Vagina (tissue), 2 donors: ENCODE data around the gene UQCR11. TPM values are rescaled to one million over a fixed set of nuclear protein-coding genes. Genes with fewer than 3 reads are reported as not detected.

Source experiments
- DNase-seq, 2 donors: peaks; one replicate each; pipeline ENCODE4 v3.0.0-alpha.2; 2017; ENCODE audit errors: extremely low spot score in 2 of 2
- H3K27ac ChIP-seq: fragments of 200-600 bp; sonication (generic); one replicate; pipeline ENCODE4 v1.5.1; 2019
- H3K27me3 ChIP-seq: fragments of 200-600 bp; sonication (generic); one replicate; pipeline ENCODE4 v1.5.1; 2019
- H3K36me3 ChIP-seq, 2 donors: fragments of 200-600 bp; sonication (generic); one replicate each; pipeline ENCODE4 v1.5.1; 2017 to 2019
- H3K4me1 ChIP-seq: fragments of 200-600 bp; sonication (generic); one replicate; pipeline ENCODE4 v1.5.1; 2019
- H3K4me3 ChIP-seq, 2 donors: fragments of 200-600 bp; sonication (generic); 1 replicate in 1 of 2; 2 replicates in 1 of 2; pipeline ENCODE4 v1.5.1; 2016 to 2019
- H3K9me3 ChIP-seq: fragments of 200-600 bp; sonication (generic); one replicate; pipeline ENCODE4 v1.5.1; 2019
- CTCF ChIP-seq, 3 experiments: fragments of 450-650 bp in 2 of 3; fragments of 200-600 bp in 1 of 3; sonication (generic) in 1 of 3; IDR thresholded peaks; one replicate each; pipeline ENCODE4 v1.5.1; 2017 to 2019; ENCODE audit warnings: antibody characterized with exemption in 3 of 3, mild to moderate bottlenecking in 2 of 3, moderate library complexity in 2 of 3
- POLR2A ChIP-seq, 2 donors: fragments of 450-650 bp; IDR thresholded peaks; one replicate each; pipeline ENCODE4 v1.6.1; 2017; ENCODE audit warnings: antibody characterized with exemption in 2 of 2, mild to moderate bottlenecking in 2 of 2, moderate library complexity in 2 of 2
- POLR2AphosphoS5 ChIP-seq, 2 donors: sonication (generic); formaldehyde crosslinking; IDR thresholded peaks; one replicate each; pipeline ENCODE4 v1.9.0; 2017; ENCODE audit warnings: antibody characterized with exemption in 2 of 2, mild to moderate bottlenecking in 2 of 2, low read depth in 1 of 2; ENCODE audit not compliant: insufficient read depth in 1 of 2
- intact Hi-C: fragments of 100-400 bp; cut with DNase I; formaldehyde crosslinking; loops from one replicate; pipeline ENCODE4 v1.15.1; 2023
- total RNA-seq: library from RNA; depleted of rRNA; stranded (reverse); fragments of >200 nt; gene quantifications from one replicate; pipeline ENCODE4 v1.2.3, GENCODE V29; 2016

Gene UQCR11
- total RNA-seq, 1 donor from 2014 or later = 79.8 TPM

- peaks cover 40% of the 10 kb centered on the region for H3K4me1 ChIP-seq
- H3K4me3 ChIP-seq = peak overlapping the region; percentile 79 to 90
- no peaks in the 10 kb centered on the region for H3K27me3 ChIP-seq
- no peak for DNase-seq
- intact Hi-C loops = no loop called here
- H3K9me3 ChIP-seq = no peaks in the 10 kb centered on the region
- H3K36me3 ChIP-seq = peaks cover 0 to 15% of the 10 kb centered on the region in 2 donors
- TF ChIP-seq POLR2A (IDR thresholded peaks at IDR 0.05) = peak in 1 of 2 donors; percentile 83
- TF ChIP-seq POLR2AphosphoS5 (IDR thresholded peaks at IDR 0.05; ENCODE audit: insufficient read depth in 1 of 2, low read depth in 1 of 2) = peak in 1 of 2 donors; percentile 41
- no peak for TF ChIP-seq CTCF (IDR thresholded peaks at IDR 0.05)
- H3K27ac ChIP-seq = peak overlapping the region; percentile 89
Measured at GRCh38 chr19:1592024-1592754, 13.1 kb downstream of the UQCR11 start.

- TF ChIP-seq CTCF (IDR thresholded peaks at IDR 0.05) = no peak
- H3K9me3 ChIP-seq = no peaks in the 10 kb centered on the region
- H3K36me3 ChIP-seq = peaks cover 0 to 8% of the 10 kb centered on the region in 2 donors
- no peaks in the 10 kb centered on the region for H3K27me3 ChIP-seq
- peak overlapping the region; percentile 89 for H3K27ac ChIP-seq
- DNase-seq = no peak
- H3K4me3 ChIP-seq = peak overlapping the region; percentile 79 to 90
- intact Hi-C loops = no loop called here
- H3K4me1 ChIP-seq = peaks cover 40% of the 10 kb centered on the region
Measured at GRCh38 chr19:1591421-1592023, 13.7 kb downstream of the UQCR11 start.

GRCh38 chr19:1590641-1591397 is 14.4 kb downstream of the UQCR11 start:
- H3K4me3 ChIP-seq = peak overlapping the region; percentile 79 to 90
- no peak overlapping the region for H3K27ac ChIP-seq
- TF ChIP-seq CTCF (IDR thresholded peaks at IDR 0.05) = no peak
- TF ChIP-seq POLR2A (IDR thresholded peaks at IDR 0.05) = no peak

GRCh38 chr19:1587872-1588271 is 17.4 kb downstream of the UQCR11 start:
- H3K27me3 ChIP-seq = no peaks in the 10 kb centered on the region
- no peak overlapping the region for H3K4me3 ChIP-seq
- no peak for DNase-seq
- TF ChIP-seq CTCF (IDR thresholded peaks at IDR 0.05) = no peak
- no peak for TF ChIP-seq POLR2A (IDR thresholded peaks at IDR 0.05)
- TF ChIP-seq POLR2AphosphoS5 (IDR thresholded peaks at IDR 0.05; ENCODE audit: insufficient read depth in 1 of 2, low read depth in 1 of 2) = no peak
- intact Hi-C loops = no loop called here
- H3K36me3 ChIP-seq = peaks cover 0 to 14% of the 10 kb centered on the region in 2 donors
- peaks cover 32% of the 10 kb centered on the region for H3K4me1 ChIP-seq
- no peaks in the 10 kb centered on the region for H3K9me3 ChIP-seq
- H3K27ac ChIP-seq = no peak overlapping the region

More at GRCh38 chr19:1590641-1591397, 14.4 kb downstream of the UQCR11 start:
- Histone ChIP-seq H3K9me3 (no peaks in the 10 kb centered on the region), H3K36me3 (peaks cover 0 to 2% of the 10 kb centered on the region in 2 donors), H3K27me3 (no peaks in the 10 kb centered on the region), H3K4me1 (peaks cover 40% of the 10 kb centered on the region)
- intact Hi-C loops = no loop called here
- DNase-seq = no peak
